ENCODE data around the gene CEP41. TPM values are rescaled to one million over a fixed set of nuclear protein-coding genes. Genes with fewer than 3 reads are reported as not detected.

The CEP41 gene
- polyA plus RNA-seq, 3 donors = 2.9 to 8.5 (median 7.2) TPM

GRCh38 chr7:130367088-130367755 lies 73.6 kb downstream of the CEP41 start:
- TF ChIP-seq CTCF (IDR thresholded peaks at IDR 0.05) = no peak
- DNase-seq = no peak
- Histone ChIP-seq H3K36me3 (replicated peaks in 1 of 2; ENCODE audit: control insufficient read depth in 1 of 2, insufficient read depth in 2 of 2, low read length in 2 of 2) (no peaks in the 10 kb centered on the region), H3K9me3 (replicated peaks in 1 of 2; ENCODE audit: control insufficient read depth in 1 of 2, insufficient read depth in 1 of 2, low read length in 2 of 2) (no peaks in the 10 kb centered on the region), H2AFZ (ENCODE audit: insufficient read depth, low read depth, low read length, poor library complexity, severe bottlenecking) (no peak overlapping the region), H3K4me1 (ENCODE audit: control insufficient read depth in 1 of 2, insufficient read depth in 2 of 2, low read length in 2 of 2) (peaks cover 9 to 12% of the 10 kb centered on the region in 2 donors), H3K79me2 (ENCODE audit: insufficient read depth, low read length) (no peaks in the 10 kb centered on the region), H3K27ac (ENCODE audit: low read depth in 1 of 2, low read length in 2 of 2) (no peak overlapping the region), H3K4me3 (replicated peaks in 1 of 3; ENCODE audit: low read depth in 2 of 3, low read length in 3 of 3) (no peak overlapping the region), H4K20me1 (ENCODE audit: insufficient read depth, low read length) (no peaks in the 10 kb centered on the region), H3K9ac (ENCODE audit: insufficient read depth, low read length, poor library complexity, severe bottlenecking) (no peak overlapping the region), H3K4me2 (replicated peaks; ENCODE audit: extremely low read depth, low read length, poor library complexity, severe bottlenecking) (no peak overlapping the region), H3K27me3 (ENCODE audit: control insufficient read depth in 2 of 2, insufficient read depth in 2 of 2, low read length in 2 of 2) (no peaks in the 10 kb centered on the region)
- Mint-ChIP-seq H3K27ac (no peak overlapping the region), H3K4me3 (no peak overlapping the region), H3K27me3 (ENCODE audit: low read depth in 3 of 3) (peaks cover 2 to 4% (median 3%) of the 10 kb centered on the region in 3 donors), H3K9me3 (peaks cover 0 to 4% (median 0%) of the 10 kb centered on the region in 7 donors), H3K36me3 (no peaks in the 10 kb centered on the region), H3K4me1 (peaks cover 12% of the 10 kb centered on the region)
- intact Hi-C loops (cut with micrococcal nuclease) = no loop called here
- 88% methylated on average over 4 of the region's 13 CpGs for WGBS (ENCODE audit: insufficient coverage)

GRCh38 chr7:130366564-130366963 lies 74.3 kb downstream of the CEP41 start:
- Histone ChIP-seq H3K79me2 (ENCODE audit: insufficient read depth, low read length) (no peaks in the 10 kb centered on the region), H3K27me3 (ENCODE audit: control insufficient read depth in 2 of 2, insufficient read depth in 2 of 2, low read length in 2 of 2) (no peaks in the 10 kb centered on the region), H3K27ac (ENCODE audit: low read depth in 1 of 2, low read length in 2 of 2) (no peak overlapping the region), H3K4me2 (replicated peaks; ENCODE audit: extremely low read depth, low read length, poor library complexity, severe bottlenecking) (no peak overlapping the region), H3K4me1 (ENCODE audit: control insufficient read depth in 1 of 2, insufficient read depth in 2 of 2, low read length in 2 of 2) (peaks cover 9 to 12% of the 10 kb centered on the region in 2 donors), H2AFZ (ENCODE audit: insufficient read depth, low read depth, low read length, poor library complexity, severe bottlenecking) (no peak overlapping the region), H3K36me3 (replicated peaks in 1 of 2; ENCODE audit: control insufficient read depth in 1 of 2, insufficient read depth in 2 of 2, low read length in 2 of 2) (no peaks in the 10 kb centered on the region), H4K20me1 (ENCODE audit: insufficient read depth, low read length) (no peaks in the 10 kb centered on the region), H3K4me3 (replicated peaks in 1 of 3; ENCODE audit: low read depth in 2 of 3, low read length in 3 of 3) (no peak overlapping the region), H3K9me3 (replicated peaks in 1 of 2; ENCODE audit: control insufficient read depth in 1 of 2, insufficient read depth in 1 of 2, low read length in 2 of 2) (no peaks in the 10 kb centered on the region), H3K9ac (ENCODE audit: insufficient read depth, low read length, poor library complexity, severe bottlenecking) (no peak overlapping the region)
- H3K27me3 Mint-ChIP-seq (ENCODE audit: low read depth in 3 of 3) = peaks cover 2 to 4% (median 3%) of the 10 kb centered on the region in 3 donors
- WGBS (ENCODE audit: insufficient coverage) = 91% methylated on average over 4 of the region's 6 CpGs
- no peak overlapping the region for H3K4me3 Mint-ChIP-seq
- no peaks in the 10 kb centered on the region for H3K36me3 Mint-ChIP-seq
- H3K4me1 Mint-ChIP-seq = peaks cover 12% of the 10 kb centered on the region
- intact Hi-C loops (cut with micrococcal nuclease) = no loop called here
- TF ChIP-seq CTCF (IDR thresholded peaks at IDR 0.05) = no peak
- H3K27ac Mint-ChIP-seq = no peak overlapping the region
- H3K9me3 Mint-ChIP-seq = peaks cover 0 to 4% (median 0%) of the 10 kb centered on the region in 7 donors
- no peak for DNase-seq

All from CD14-positive monocyte (primary cell).